CD4-positive, alpha-beta memory T cell (primary cell): ENCODE results near the gene TAGLN2. TPM values are rescaled to one million over a fixed set of nuclear protein-coding genes. Genes with fewer than 3 reads are reported as not detected.

Source experiments
- CTCF ChIA-PET: fragments of 350-600 bp; sonication (Branson Sonifier 250); formaldehyde crosslinking; loops from one replicate; lab custom pipeline; 2021; ENCODE audit warnings: inconsistent platforms; ENCODE audit not compliant: partially characterized antibody; lab: Charles Lee
- POLR2A ChIA-PET: fragments of 350-600 bp; sonication (Branson Sonifier 250); formaldehyde crosslinking; loops from one replicate; lab custom pipeline; 2021; ENCODE audit not compliant: partially characterized antibody; lab: Charles Lee
- DNase-seq, 5 donors: peaks; one replicate each; pipeline versions ENCODE4 v3.0.0 to v3.0.0-alpha.2; 2020 to 2022; ENCODE audit warnings: mixed read lengths in 1 of 5
- H3K27ac ChIP-seq: one replicate; pipeline ENCODE4 v1.7.0; 2013; ENCODE audit warnings: low read depth, low read length
- H3K27me3 ChIP-seq: 2 replicates; pipeline ENCODE4 v1.7.0; 2013; ENCODE audit warnings: mild to moderate bottlenecking, low read length, moderate library complexity; ENCODE audit not compliant: insufficient read depth
- H3K36me3 ChIP-seq: 2 replicates; pipeline ENCODE4 v1.7.0; 2013; ENCODE audit warnings: mild to moderate bottlenecking, low read length, moderate library complexity; ENCODE audit not compliant: insufficient read depth
- H3K4me1 ChIP-seq: 2 replicates; pipeline ENCODE4 v1.7.0; 2013; ENCODE audit warnings: mild to moderate bottlenecking, low read length, moderate library complexity; ENCODE audit not compliant: insufficient read depth
- H3K4me3 ChIP-seq, 2 donors: one replicate each; pipeline ENCODE4 v1.7.0; 2013; ENCODE audit warnings: low read length in 2 of 2, mild to moderate bottlenecking in 1 of 2
- H3K9me3 ChIP-seq, 2 donors: one replicate each; pipeline ENCODE4 v1.7.0; 2013; ENCODE audit warnings: low read length in 2 of 2, control low read depth in 1 of 2; ENCODE audit not compliant: control insufficient read depth in 1 of 2
- H3K27ac Mint-ChIP-seq, 7 donors: one replicate each; pipeline ENCODE4 v1.8.0; 2020 to 2021; ENCODE audit warnings: mixed read lengths in 7 of 7, mild to moderate bottlenecking in 6 of 7, inconsistent platforms in 3 of 7, moderate library complexity in 3 of 7
- H3K27me3 Mint-ChIP-seq, 2 donors: one replicate each; pipeline ENCODE4 v1.8.0; 2020 to 2021; ENCODE audit warnings: mixed read lengths in 2 of 2
- H3K36me3 Mint-ChIP-seq, 2 donors: one replicate each; pipeline ENCODE4 v1.8.0; 2020 to 2021; ENCODE audit warnings: mixed read lengths in 2 of 2, inconsistent platforms in 1 of 2, mild to moderate bottlenecking in 1 of 2
- H3K4me1 Mint-ChIP-seq, 4 donors: one replicate each; pipeline ENCODE4 v1.8.0; 2020 to 2021; ENCODE audit warnings: mixed read lengths in 4 of 4, mild to moderate bottlenecking in 1 of 4
- H3K4me3 Mint-ChIP-seq, 8 donors: one replicate each; pipeline ENCODE4 v1.8.0; 2020 to 2021; ENCODE audit warnings: mixed read lengths in 8 of 8, mild to moderate bottlenecking in 7 of 8, moderate library complexity in 6 of 8, inconsistent platforms in 3 of 8
- H3K9me3 Mint-ChIP-seq, 8 donors: one replicate each; pipeline ENCODE4 v1.8.0; 2020 to 2021; ENCODE audit warnings: mixed read lengths in 8 of 8, mild to moderate bottlenecking in 5 of 8, inconsistent platforms in 3 of 8, moderate library complexity in 1 of 8
- intact Hi-C: fragments of 100-400 bp; cut with micrococcal nuclease; formaldehyde crosslinking; loops from one replicate; pipeline ENCODE4 v1.15.1; 2023
- polyA plus RNA-seq, 2 donors: library from polyadenylated mRNA; unstranded; fragments of 300-500 nt; fragmentation: Illumina TruSeq; gene quantifications; one replicate each; pipeline ENCODE4 v1.2.3, GENCODE V29; 2021
- total RNA-seq, 2 experiments: library from RNA; stranded (reverse); gene quantifications; one replicate each; pipeline ENCODE4 v1.2.3, GENCODE V29; 2021

Gene TAGLN2
- total and polyA plus RNA-seq, 4 experiments from 2014 or later = 196 to 1,289 (median 611) TPM

DNA sequence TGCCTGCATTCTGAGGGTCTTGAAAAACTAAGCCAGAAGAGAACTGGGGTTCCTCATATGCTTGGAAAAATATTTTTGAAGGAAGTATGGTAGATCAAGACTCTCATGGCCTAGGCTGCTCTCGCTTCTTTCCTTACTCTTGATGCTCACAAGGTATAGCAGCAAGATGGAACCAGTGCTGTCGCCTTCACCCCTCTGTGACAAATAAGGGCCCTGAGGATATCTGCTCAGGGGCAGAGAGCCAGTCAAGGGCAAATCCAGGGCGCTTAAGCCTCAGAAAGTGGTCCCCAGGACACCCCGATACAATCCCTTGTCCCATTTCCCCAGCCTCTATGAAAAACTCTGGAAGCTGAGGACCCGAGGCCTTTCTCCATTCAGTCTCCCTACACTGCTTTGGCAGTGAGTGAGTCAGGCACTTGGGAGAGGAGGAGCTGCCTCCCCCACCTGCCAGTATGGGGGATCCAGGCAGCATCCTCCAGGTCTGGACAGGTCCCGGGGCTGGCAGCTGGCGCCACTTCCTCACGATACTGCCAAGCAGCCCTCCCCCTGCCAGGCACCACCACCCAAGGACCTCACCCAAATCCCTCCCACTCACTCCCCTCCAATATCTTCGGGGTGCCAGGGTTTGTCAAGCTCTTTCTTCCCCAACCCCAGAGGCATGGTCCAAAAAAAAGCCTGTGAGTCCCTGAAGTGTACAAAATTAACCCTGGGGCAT is 18.8 kb upstream of the TAGLN2 start:
- Histone ChIP-seq H3K9me3 (no peaks in the 10 kb centered on the region), H3K36me3 (no peaks in the 10 kb centered on the region), H3K4me1 (peaks cover 13% of the 10 kb centered on the region), H3K27ac (no peak overlapping the region), H3K27me3 (peaks cover 21% of the 10 kb centered on the region), H3K4me3 (no peak overlapping the region)
- H3K27ac Mint-ChIP-seq = no peak overlapping the region
- ChIA-PET CTCF (interaction anchor here (0.6 to 2.2 kb wide), 3 partner anchors 52 to 145 kb away, joined by 3 to 9 read pairs (median 6); no protein-coding TSS in a partner anchor), POLR2A (interaction anchor here (1.5 kb wide), 1 partner anchor 19 kb away, joined by 4 read pairs; the partner anchor contains the start of gene TAGLN2)
- intact Hi-C loops = loop anchor here (2.0 kb wide), 1 partner anchor 51 kb away; no protein-coding TSS in a partner anchor
- no peaks in the 10 kb centered on the region for H3K36me3 Mint-ChIP-seq
- H3K4me3 Mint-ChIP-seq = peak overlapping the region in 1 of 8 donors; percentile 6
- peaks cover 8 to 12% (median 10%) of the 10 kb centered on the region in 4 donors for H3K4me1 Mint-ChIP-seq
- no peak for DNase-seq
- peaks cover 28 to 35% of the 10 kb centered on the region in 2 donors for H3K27me3 Mint-ChIP-seq
- H3K9me3 Mint-ChIP-seq = no peaks in the 10 kb centered on the region

DNA sequence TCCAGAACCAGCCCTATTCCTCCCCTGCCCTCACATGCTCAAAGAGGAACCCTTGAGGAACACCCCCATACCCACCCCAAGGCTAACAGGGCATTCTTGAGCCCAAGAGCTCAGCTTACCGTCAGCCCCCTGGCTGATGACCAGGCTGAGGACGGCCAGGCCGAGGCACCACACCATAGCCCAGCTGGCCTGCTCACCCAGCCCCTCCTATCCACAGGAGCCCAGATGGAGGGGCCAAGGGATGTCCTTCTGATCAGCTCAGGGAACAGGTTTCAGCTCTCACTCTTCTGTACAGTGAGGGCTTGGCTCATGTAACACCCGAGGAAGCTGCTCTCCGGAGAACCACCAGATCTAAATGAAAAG is 18.0 kb upstream of the TAGLN2 start:
- intact Hi-C loops = no loop called here
- Histone ChIP-seq H3K4me1 (peaks cover 13% of the 10 kb centered on the region), H3K9me3 (no peaks in the 10 kb centered on the region), H3K36me3 (no peaks in the 10 kb centered on the region), H3K27me3 (peaks cover 21% of the 10 kb centered on the region), H3K4me3 (no peak overlapping the region), H3K27ac (no peak overlapping the region)
- DNase-seq = no peak
- POLR2A ChIA-PET = interaction anchor here (1.5 kb wide), 1 partner anchor 18 kb away, joined by 4 read pairs; the partner anchor contains the start of gene TAGLN2
- Mint-ChIP-seq H3K36me3 (no peaks in the 10 kb centered on the region), H3K27ac (no peak overlapping the region), H3K4me3 (no peak overlapping the region), H3K27me3 (peaks cover 31 to 37% of the 10 kb centered on the region in 2 donors), H3K9me3 (no peaks in the 10 kb centered on the region), H3K4me1 (peaks cover 10 to 12% (median 10%) of the 10 kb centered on the region in 4 donors)
- CTCF ChIA-PET = interaction anchor here (2.2 kb wide), 1 partner anchor 51 kb away, joined by 9 read pairs; no protein-coding TSS in a partner anchor

DNA sequence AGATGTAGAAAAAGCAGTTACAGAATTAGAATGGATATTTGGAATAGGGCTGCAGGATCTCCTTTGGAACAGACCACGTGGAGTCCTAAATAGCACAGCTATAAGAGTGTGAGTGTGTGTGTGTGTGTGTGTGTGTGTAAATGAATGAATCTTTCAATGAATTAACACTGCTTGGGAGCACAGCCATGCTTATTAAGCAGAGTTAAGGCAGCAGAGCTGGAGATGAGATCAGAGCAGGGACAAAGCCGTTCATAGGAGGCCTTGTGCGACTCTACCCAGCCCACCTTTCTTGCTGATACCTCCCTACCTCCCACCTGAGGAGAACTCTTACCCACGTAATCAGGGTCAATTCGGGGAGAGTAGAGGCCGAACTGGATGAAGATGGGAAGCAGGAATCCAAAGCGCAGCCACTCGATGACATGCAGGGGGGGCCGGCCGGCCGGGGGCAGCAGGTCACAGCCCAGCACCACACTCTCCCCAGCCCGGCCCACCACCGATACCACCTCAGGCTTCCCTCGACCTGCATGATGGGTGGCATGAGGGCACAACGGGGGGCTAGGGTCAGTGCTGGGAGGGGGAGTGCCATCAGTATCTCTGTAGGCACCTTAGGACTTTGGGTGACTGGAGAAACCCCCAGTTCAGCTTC is 17.4 kb upstream of the TAGLN2 start:
- no peak overlapping the region for H3K4me3 ChIP-seq
- no peak overlapping the region for H3K27ac Mint-ChIP-seq
- peaks cover 10 to 12% (median 10%) of the 10 kb centered on the region in 4 donors for H3K4me1 Mint-ChIP-seq
- H3K36me3 ChIP-seq = no peaks in the 10 kb centered on the region
- ChIA-PET POLR2A (no interaction called here), CTCF (interaction anchor here (2.2 kb wide), 1 partner anchor 50 kb away, joined by 9 read pairs; no protein-coding TSS in a partner anchor)
- H3K9me3 ChIP-seq = no peaks in the 10 kb centered on the region
- no peak overlapping the region for H3K4me3 Mint-ChIP-seq
- peaks cover 21% of the 10 kb centered on the region for H3K27me3 ChIP-seq
- no peaks in the 10 kb centered on the region for H3K36me3 Mint-ChIP-seq
- H3K9me3 Mint-ChIP-seq = no peaks in the 10 kb centered on the region
- no peak overlapping the region for H3K27ac ChIP-seq
- intact Hi-C loops = no loop called here
- peaks cover 29 to 38% of the 10 kb centered on the region in 2 donors for H3K27me3 Mint-ChIP-seq
- H3K4me1 ChIP-seq = peaks cover 13% of the 10 kb centered on the region
- no peak for DNase-seq

DNA sequence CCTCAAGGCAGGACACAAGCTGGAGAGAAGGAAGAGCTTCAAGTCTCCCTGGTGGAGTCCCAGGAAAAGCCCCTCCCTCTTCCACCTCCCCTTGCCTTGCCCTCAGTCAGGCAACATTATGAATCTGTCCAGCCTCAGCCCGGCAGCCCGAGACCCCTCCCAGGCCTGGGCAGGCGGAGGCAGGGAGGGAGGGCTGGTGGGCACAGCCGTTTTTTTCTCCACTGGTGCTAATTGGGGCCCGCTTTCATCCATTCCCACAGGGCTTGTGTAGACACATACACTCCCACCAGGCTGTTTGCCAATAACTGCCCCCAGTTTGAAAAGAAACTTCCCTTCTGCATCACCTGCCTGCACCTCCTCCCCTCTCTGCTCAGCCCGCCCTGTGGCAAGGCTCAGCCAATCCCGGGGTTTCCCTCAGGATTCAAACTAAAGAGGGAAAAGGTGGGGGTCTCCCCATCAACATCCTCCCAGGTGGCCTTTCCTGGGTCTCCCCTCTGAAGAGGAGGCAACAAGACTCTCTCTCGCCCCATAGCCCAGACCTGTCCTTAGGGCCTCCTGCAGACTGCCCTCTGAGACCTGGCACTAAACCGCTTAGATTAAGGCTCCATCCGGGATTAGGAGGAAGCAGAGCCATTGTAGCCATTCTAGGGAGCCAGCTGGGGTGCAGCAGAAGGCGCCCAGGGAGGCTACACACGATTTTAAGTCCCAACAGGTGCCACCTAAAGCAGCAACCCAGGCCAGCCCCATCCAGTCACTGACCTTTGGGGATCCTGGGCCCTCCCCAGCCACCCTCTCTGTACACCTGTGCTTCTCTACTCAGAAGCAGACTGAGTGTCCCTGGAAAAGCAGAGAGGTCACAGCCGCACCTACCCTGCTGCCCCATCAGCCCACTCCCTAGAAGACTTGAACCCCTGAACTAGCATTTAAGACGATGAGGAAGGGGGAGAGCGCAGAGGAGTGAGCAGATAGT is 16.6 kb upstream of the TAGLN2 start:
- peaks cover 10 to 12% (median 10%) of the 10 kb centered on the region in 4 donors for H3K4me1 Mint-ChIP-seq
- peaks cover 21% of the 10 kb centered on the region for H3K27me3 ChIP-seq
- H3K9me3 Mint-ChIP-seq = no peaks in the 10 kb centered on the region
- ChIA-PET POLR2A (no interaction called here), CTCF (interaction anchor here (1.0 to 10.8 kb wide), 5 partner anchors 16 to 143 kb away, joined by 3 to 120 read pairs (median 3); partner anchors contain the start of gene TAGLN2)
- H3K4me1 ChIP-seq = peaks cover 18% of the 10 kb centered on the region
- no peak overlapping the region for H3K4me3 Mint-ChIP-seq
- no peaks in the 10 kb centered on the region for H3K36me3 ChIP-seq
- peak overlapping the region in 2 of 7 donors; percentile 12 to 45 for H3K27ac Mint-ChIP-seq
- no peak for DNase-seq
- H3K27ac ChIP-seq = no peak overlapping the region
- no peaks in the 10 kb centered on the region for H3K9me3 ChIP-seq
- intact Hi-C loops = no loop called here
- H3K36me3 Mint-ChIP-seq = no peaks in the 10 kb centered on the region
- no peak overlapping the region for H3K4me3 ChIP-seq
- H3K27me3 Mint-ChIP-seq = peaks cover 29 to 38% of the 10 kb centered on the region in 2 donors

DNA sequence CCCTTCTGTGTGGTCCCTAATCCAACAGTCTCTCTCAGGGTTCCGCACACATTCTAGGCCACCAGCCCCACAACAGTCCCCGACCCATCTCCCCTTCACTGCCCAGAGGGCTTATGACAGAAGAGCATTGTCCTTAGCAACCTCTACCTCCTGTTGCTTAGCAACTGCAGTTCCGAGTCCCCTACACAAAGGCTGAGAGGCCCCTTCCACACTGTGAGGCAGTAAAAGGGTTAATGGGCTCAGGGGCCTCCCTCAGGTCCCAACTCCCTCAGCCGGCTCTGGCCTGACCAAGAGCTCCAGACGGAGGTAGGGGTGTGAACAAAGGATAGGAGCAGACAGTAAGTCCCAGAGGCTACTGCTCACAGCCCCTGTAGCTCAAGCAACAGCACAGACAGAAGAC is 15.8 kb upstream of the TAGLN2 start:
- H3K4me3 ChIP-seq = no peak overlapping the region
- H3K36me3 ChIP-seq = no peaks in the 10 kb centered on the region
- peaks cover 25% of the 10 kb centered on the region for H3K4me1 ChIP-seq
- POLR2A ChIA-PET = interaction anchor here (1.1 kb wide), 1 partner anchor 16 kb away, joined by 3 read pairs; the partner anchor contains the start of gene TAGLN2
- H3K27me3 Mint-ChIP-seq = peaks cover 29 to 38% of the 10 kb centered on the region in 2 donors
- no peak for DNase-seq
- H3K9me3 ChIP-seq = no peaks in the 10 kb centered on the region
- no peak overlapping the region for H3K27ac ChIP-seq
- intact Hi-C loops = no loop called here
- H3K4me1 Mint-ChIP-seq = peaks cover 10 to 15% (median 12%) of the 10 kb centered on the region in 4 donors
- H3K9me3 Mint-ChIP-seq = no peaks in the 10 kb centered on the region
- no peak overlapping the region for H3K4me3 Mint-ChIP-seq
- H3K27me3 ChIP-seq = peaks cover 21% of the 10 kb centered on the region
- CTCF ChIA-PET = interaction anchor here (1.0 to 10.8 kb wide), 5 partner anchors 16 to 142 kb away, joined by 3 to 120 read pairs (median 3); partner anchors contain the start of gene TAGLN2
- H3K36me3 Mint-ChIP-seq = no peaks in the 10 kb centered on the region
- H3K27ac Mint-ChIP-seq = no peak overlapping the region

DNA sequence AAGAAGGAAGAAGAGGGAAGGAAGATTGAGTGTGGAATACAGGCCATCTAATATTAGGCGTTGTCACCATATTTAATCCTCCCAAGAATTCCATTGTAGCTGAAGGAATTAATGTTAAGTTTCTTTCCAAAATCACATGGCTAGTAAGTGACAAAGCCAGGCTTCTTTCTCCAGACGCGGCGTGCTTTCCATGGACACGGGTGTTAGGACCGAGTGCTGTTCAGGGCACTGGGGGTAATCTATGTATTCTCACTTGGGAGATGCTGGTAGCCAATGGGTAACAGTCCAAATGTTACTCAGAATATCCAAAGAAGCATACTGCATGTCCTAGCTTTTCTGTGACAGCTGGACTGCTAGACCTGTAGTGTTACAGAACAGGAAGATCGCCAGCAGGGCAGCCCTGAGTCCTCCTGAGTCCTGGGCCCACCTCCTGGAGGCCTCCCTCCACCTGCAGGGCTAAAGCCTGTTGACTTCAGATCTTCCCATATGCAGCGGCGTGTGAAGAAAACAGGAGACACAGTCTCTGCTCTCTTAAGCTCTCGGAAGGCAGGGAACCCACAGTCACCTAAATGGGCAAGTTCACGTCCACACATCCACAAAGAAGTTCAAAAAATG is 14.8 kb upstream of the TAGLN2 start:
- Histone ChIP-seq H3K4me3 (no peak overlapping the region), H3K27me3 (peaks cover 18% of the 10 kb centered on the region), H3K9me3 (no peaks in the 10 kb centered on the region), H3K27ac (no peak overlapping the region), H3K36me3 (no peaks in the 10 kb centered on the region), H3K4me1 (peaks cover 19% of the 10 kb centered on the region)
- Mint-ChIP-seq H3K27ac (no peak overlapping the region), H3K36me3 (no peaks in the 10 kb centered on the region), H3K27me3 (peaks cover 26 to 32% of the 10 kb centered on the region in 2 donors), H3K4me3 (no peak overlapping the region), H3K9me3 (no peaks in the 10 kb centered on the region), H3K4me1 (peaks cover 4 to 12% (median 7%) of the 10 kb centered on the region in 4 donors)
- ChIA-PET CTCF (interaction anchor here (0.8 to 10.8 kb wide), 8 partner anchors 8 to 143 kb away, joined by 3 to 120 read pairs (median 4); no protein-coding TSS in a partner anchor), POLR2A (interaction anchor here (1.1 kb wide), 1 partner anchor 15 kb away, joined by 3 read pairs; the partner anchor contains the start of gene TAGLN2)
- intact Hi-C loops = no loop called here
- DNase-seq = no peak
